Measurements from ENCODE around the gene PTH2R.

DNA sequence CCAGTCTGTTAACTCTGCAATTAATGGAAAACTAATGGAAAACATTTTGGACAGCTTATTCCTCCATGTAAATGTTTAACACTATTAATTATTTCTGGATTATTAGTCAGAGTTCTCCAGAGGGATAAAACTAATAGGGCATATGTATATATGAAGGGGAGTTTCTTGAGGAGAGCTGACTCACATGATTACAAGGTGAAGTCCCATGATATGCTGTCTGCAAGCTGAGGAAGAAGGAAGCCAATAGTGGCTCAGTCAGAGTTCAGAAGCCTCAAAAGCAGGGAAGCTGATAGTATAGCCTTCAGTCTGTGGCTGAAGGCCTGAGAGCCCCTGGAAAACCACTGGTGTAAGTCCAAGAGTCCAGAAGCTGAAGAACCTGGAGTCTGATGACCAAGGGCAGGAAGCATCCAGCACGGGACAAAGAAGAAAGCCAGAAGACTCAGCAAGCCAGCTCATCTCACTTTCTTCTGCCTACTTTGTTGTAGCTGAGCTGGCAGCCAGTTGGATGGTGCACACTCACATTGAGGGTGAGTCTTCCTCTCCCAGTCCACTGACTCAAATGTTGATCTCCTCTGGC is 136.0 kb downstream of the PTH2R start:
- TF ChIP-seq CTCF (conservative IDR thresholded peaks at IDR 0.05) = no peak
- TF ChIP-seq EZH2 (IDR thresholded peaks at IDR 0.05; ENCODE audit: low read depth) = no peak

All from PC-9 (cell line).